Measurements from ENCODE around the gene MBP. TPM values are rescaled to one million over a fixed set of nuclear protein-coding genes. Genes with fewer than 3 reads are reported as not detected.

The MBP gene
- total RNA-seq, 6 experiments from 2014 or later: 0.05 to 0.23 (median 0.12) TPM; not detected in 1

- Mint-ChIP-seq H3K4me3 (no peak overlapping the region), H3K4me1 (ENCODE audit: low read depth) (no peaks in the 10 kb centered on the region), H3K27ac (no peak overlapping the region), H3K9me3 (no peaks in the 10 kb centered on the region), H3K27me3 (ENCODE audit: insufficient read depth) (peaks cover 45% of the 10 kb centered on the region), H3K36me3 (ENCODE audit: low read depth) (no peaks in the 10 kb centered on the region)
- no peak for DNase-seq
- TF ChIP-seq CTCF (IDR thresholded peaks at IDR 0.05): no peak
Measured at GRCh38 chr18:77004555-77005380, 127.8 kb downstream of the MBP start.

GRCh38 chr18:77003316-77003715, 129.3 kb downstream of the MBP start:
- Mint-ChIP-seq H3K9me3 (no peaks in the 10 kb centered on the region), H3K4me3 (no peak overlapping the region), H3K27ac (no peak overlapping the region), H3K4me1 (ENCODE audit: low read depth) (no peaks in the 10 kb centered on the region), H3K36me3 (ENCODE audit: low read depth) (no peaks in the 10 kb centered on the region), H3K27me3 (ENCODE audit: insufficient read depth) (peaks cover 45% of the 10 kb centered on the region)
- no peak for TF ChIP-seq CTCF (IDR thresholded peaks at IDR 0.05)
- DNase-seq: no peak

GRCh38 chr18:77002496-77002895, 130.1 kb downstream of the MBP start:
- H3K4me3 Mint-ChIP-seq: no peak overlapping the region
- H3K36me3 Mint-ChIP-seq (ENCODE audit: low read depth): no peaks in the 10 kb centered on the region
- H3K27me3 Mint-ChIP-seq (ENCODE audit: insufficient read depth): peaks cover 40% of the 10 kb centered on the region
- no peak for DNase-seq
- no peak for TF ChIP-seq CTCF (IDR thresholded peaks at IDR 0.05)
- H3K4me1 Mint-ChIP-seq (ENCODE audit: low read depth): no peaks in the 10 kb centered on the region
- no peaks in the 10 kb centered on the region for H3K9me3 Mint-ChIP-seq
- H3K27ac Mint-ChIP-seq: no peak overlapping the region

DNA sequence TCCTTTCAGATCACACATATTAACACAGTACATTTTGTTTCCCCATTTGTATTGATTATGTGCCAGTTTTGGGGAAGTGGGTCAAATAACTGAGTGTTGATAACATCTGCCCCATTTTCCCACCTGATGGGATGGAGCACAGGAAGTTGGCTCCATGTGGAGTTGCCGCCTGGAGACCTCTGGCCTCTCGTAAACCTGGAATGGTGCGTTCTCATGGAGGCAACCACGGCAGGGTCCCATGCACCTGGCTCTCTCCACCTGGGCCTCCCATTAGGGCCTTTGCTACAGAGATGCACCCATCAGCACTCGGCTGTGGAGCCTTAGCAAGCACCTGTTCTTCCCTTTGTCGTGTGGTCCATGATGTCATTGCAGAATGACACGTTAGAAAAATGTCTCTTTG, 130.6 kb downstream of the MBP start:
- H3K36me3 Mint-ChIP-seq (ENCODE audit: low read depth): no peaks in the 10 kb centered on the region
- no peaks in the 10 kb centered on the region for H3K4me1 Mint-ChIP-seq (ENCODE audit: low read depth)
- TF ChIP-seq CTCF (IDR thresholded peaks at IDR 0.05): no peak
- H3K27me3 Mint-ChIP-seq (ENCODE audit: insufficient read depth): peaks cover 40% of the 10 kb centered on the region
- H3K27ac Mint-ChIP-seq: no peak overlapping the region
- H3K4me3 Mint-ChIP-seq: no peak overlapping the region
- no peaks in the 10 kb centered on the region for H3K9me3 Mint-ChIP-seq
- no peak for DNase-seq

- no peak overlapping the region for H3K4me3 Mint-ChIP-seq
- H3K27me3 Mint-ChIP-seq (ENCODE audit: insufficient read depth): peaks cover 37% of the 10 kb centered on the region
- no peak for DNase-seq
- TF ChIP-seq CTCF (IDR thresholded peaks at IDR 0.05): no peak
- H3K36me3 Mint-ChIP-seq (ENCODE audit: low read depth): no peaks in the 10 kb centered on the region
- no peak overlapping the region for H3K27ac Mint-ChIP-seq
- no peaks in the 10 kb centered on the region for H3K9me3 Mint-ChIP-seq
- no peaks in the 10 kb centered on the region for H3K4me1 Mint-ChIP-seq (ENCODE audit: low read depth)
Measured at GRCh38 chr18:77001041-77001440, 131.5 kb downstream of the MBP start.
